GM18909 (cell line): ENCODE results near the gene NFKBIA.
"Not testable (repeated sequence)": the region's sequence is repeated elsewhere in the genome, so short reads cannot be mapped to it uniquely, and the experiment has no call there.

Experiments used
- ATAC-seq: cut with Tn5 transposase; IDR thresholded peaks from one replicate; pipeline ENCODE4 v1.9.1; 2021; ENCODE audit warnings: mild to moderate bottlenecking; ENCODE audit not compliant: unreplicated experiment, poor library complexity

Gene NFKBIA

DNA sequence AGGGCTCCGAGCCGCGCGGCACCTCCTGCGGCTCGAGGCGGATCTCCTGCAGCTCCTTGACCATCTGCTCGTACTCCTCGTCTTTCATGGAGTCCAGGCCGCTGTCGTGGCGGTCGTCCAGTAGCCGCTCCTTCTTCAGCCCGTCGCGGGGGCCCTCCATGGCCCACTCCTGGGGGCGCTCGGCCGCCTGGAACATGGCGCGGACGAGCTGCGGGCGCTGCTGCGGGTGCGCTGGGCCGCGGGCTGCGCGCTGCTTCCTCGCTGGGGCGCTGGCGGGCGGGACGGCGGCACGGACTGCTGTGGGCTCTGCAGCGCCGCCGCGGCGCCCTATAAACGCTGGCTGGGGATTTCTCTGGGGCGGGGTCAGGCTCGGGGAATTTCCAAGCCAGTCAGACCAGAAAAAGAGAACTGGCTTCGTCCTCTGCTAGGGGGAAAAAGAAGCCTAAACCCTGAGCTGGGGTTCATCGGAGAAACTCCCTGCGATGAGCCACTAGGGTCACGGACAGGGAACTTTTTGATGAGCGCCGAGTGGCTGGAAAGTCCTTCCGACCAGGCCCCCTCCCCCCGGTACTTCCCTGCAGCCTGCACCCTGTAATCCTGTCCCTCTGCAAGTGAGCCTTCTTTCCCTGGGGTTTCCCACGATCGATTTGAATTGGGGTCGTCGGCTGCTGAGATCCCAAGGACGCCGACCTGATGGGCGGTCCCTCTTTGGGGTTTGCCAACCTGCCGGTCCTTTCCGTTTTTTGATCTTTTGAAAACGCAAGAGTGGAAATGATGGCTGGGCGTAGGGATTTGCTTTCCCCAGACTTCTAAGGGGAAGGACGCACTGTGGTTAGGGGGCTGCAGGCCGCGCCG is at the start of gene NFKBIA:
TSS of gene NFKBIA (minus strand) at position 301 of the 855 bp plus-strand sequence. CDS start at position 196, 105 bp downstream.
- ATAC-seq = peak; percentile 67

DNA sequence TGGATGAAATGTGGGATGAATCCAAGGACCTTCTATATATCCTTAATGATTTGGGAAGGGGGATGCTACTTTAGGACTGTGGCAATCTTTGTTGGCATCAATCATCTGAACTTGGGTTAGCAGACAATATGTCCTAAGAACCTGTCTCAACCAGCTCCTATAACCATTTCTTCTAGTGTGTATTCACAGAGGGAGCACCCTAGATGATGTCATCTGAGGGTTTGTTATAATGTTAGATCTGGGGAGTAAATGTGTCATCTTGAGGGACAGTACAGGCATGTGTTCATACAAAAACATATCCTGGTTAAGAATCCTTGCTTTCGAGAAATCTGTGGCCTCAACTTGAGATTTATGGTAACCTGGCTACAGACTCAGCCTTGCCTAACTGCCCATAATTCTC is 41.9 kb upstream of the NFKBIA start:
- ATAC-seq = no peak

GRCh38 chr14:35444104-35444503 is 39.6 kb upstream of the NFKBIA start:
- no peak for ATAC-seq

DNA sequence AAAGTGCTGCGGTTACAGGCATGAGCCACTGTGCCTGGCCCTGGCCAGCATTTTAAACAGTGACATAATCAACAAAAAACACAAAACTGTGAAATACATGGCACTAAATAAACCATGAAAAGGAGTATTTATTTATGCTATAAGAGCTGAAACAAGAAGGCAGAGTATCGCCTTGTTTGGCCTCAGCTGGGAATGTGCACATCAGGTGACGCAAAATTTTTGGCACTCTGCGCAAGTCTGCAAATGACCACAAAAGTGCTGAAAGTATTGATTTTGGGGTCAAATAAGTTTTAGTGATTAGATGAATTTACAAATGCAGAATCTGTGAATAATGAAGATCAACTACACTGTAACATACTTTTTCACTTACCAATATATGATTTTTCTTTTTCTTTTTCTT is 36.6 kb upstream of the NFKBIA start:
- ATAC-seq = no peak

- ATAC-seq = peak; percentile 65
Measured at GRCh38 chr14:35438910-35439713, 34.6 kb upstream of the NFKBIA start.

DNA sequence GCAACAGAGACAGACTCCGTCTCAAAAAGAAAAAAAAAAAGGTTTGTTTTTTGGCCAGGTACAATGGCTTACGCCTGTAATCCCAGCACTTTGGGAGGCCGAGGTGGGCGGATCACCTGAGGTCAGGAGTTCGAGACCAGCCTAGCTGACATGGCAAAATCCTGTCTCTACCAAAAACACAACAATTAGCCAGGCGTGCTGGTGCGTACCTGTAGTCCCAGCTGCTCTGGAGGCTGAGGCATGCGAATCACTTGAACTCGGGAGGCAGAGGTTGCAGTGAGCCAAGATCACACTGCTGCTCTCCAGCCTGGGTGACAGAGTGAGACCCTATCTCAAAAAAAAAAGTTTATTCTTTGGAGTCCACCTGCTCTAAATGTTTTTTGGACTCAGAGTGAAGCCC is 33.9 kb upstream of the NFKBIA start:
- not testable (repeated sequence) for ATAC-seq

- no peak for ATAC-seq
Measured at GRCh38 chr14:35435177-35435576, 30.6 kb upstream of the NFKBIA start.

- ATAC-seq = no peak
Measured at GRCh38 chr14:35433826-35434225, 29.3 kb upstream of the NFKBIA start.

DNA sequence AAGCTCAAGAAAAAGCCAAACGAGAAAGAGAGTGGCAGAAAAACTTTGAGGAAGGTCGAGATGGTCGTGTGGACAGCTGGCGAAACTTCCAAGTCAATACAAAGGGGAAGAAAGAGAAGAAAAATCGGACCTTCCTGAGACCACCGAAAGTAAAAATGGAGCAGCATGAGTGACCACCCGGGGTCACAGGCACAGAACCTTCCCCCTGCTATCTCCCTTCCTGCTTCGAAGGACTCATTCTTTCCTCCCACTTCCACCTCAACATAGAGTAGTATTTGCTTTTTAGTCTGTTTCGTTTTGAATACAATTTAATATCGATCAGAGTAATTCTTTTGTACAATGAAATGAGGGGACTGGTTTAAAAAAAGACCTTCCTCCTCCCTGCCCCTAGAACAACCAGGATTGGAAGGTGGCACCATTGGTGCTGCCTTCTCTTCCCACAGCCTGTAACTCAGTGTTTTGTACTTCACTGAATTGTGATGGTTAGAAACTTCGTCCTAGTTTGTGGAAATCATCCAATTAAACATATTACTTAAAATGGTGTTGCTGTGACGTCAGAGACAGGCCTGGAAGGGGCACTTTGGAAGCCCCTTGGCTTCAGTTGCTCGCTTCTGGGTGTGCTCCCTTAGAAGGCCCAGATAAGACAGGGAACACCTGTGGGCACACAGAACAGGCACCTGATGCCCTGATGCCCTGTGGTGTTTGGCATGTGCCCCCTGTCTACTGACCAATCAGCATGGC is 26.1 kb upstream of the NFKBIA start:
- ATAC-seq = no peak

DNA sequence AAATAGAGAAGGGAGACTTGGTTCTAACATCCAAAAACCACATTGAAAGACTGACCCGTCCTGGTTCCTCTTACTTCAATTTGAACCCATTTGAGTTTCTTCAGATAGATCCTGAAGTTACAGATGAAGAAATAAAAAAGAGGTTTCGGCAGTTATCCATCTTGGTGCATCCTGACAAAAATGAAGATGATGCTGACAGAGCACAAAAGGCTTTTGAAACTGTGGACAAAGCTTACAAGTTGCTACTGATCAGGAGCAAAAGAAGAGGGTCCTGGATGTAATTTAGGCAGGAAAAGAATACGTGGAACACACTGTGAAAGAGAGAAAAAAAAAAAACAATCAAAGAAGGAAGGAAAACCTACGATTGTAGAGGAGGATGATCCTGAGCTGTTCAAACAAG is 25.4 kb upstream of the NFKBIA start:
- ATAC-seq = no peak

- no peak for ATAC-seq
Measured at GRCh38 chr14:35425850-35426249, 21.3 kb upstream of the NFKBIA start.

- ATAC-seq = no peak
Measured at GRCh38 chr14:35423621-35424020, 19.1 kb upstream of the NFKBIA start.

- ATAC-seq = no peak
Measured at GRCh38 chr14:35420036-35420811, 15.7 kb upstream of the NFKBIA start.

DNA sequence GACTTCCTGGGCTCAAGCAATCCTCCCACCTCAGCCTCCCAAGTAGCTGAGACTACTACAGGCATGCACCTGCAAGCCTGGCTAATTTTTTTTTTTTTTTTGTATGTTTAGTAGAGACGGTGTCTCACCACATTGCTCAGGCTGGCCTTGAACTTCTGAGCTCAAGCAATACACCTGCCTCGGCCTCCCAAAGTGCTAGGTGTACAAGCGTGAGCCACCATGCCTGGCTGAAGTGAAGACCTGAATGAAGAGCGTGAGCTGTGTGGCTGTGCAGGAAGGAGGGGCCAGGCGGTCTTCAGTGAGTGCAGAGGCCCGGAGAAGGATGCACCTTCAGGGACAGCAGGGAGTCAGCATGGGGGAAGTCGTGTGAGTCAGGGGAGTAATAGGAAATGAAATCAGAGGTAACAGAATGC is 14.9 kb upstream of the NFKBIA start:
- no peak for ATAC-seq

- no peak for ATAC-seq
Measured at GRCh38 chr14:35418093-35418492, 13.5 kb upstream of the NFKBIA start.

DNA sequence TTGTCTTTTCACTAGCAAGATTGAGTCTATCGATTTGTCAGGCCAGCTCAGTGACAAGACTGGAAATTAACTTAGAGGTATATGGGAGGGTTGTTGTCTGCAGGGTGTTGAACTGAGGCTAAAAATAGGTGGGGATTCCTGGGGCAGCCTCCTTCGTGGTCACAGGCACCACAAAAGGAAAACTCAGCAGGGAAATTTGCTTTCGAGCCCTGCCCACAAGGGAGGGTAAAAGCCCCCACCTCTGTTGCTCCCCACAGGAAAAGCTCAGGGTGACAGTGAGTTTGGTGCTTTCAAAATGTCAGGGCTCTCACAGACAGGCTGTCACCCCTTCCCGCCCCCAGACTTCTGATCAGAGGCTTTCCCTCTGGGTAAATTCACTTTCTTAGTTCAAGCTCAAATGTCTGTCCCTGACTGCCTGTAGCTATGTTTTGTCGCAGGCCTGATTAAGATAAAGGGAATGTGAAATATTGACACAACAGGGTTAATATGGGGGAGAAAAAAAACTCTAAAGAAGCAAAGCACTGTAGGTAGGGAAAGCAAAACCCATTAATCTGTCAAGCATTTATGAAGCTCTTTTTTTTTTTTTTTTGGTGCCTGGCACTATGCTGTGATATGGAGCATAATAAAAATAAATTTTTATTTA is 11.7 kb upstream of the NFKBIA start:
- peak; percentile 55 for ATAC-seq

GRCh38 chr14:35414365-35414764 is 9.8 kb upstream of the NFKBIA start:
- ATAC-seq = no peak

DNA sequence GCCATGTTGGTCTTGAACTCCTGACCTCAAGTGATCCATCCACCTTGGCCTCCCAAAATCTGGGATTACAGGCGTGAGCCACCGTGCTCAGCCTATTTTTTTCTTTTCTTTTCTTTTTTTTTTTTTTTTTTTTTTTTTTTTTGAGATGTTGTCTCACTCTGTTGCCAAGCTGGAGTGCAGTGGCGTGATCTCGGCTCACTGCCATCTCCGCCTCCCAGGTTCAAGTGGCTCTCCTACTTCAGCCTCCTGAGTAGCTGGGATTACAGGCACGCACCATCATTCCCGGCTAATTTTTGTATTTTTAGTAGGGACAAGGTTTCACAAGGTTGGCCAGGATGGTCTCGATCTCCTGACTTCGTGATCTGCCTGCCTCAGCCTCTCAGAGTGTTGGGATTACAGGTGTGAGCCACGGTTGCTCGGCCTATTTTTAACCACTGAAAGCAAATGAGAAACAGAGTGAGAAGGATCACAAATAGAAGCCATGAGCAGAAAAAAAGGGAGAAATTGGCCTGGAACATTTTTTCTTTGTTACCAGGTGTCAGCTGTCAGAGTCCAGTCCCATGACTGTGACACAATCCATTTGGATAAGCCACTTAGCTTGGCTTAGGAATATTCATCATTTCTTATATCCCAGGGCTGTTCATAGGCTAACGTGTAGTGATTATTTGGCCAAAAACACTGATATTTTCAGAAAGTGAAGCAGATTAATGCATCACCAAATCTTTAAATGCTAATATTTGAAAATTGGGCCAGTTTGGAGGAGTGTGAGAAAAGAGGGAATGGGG is 7.9 kb upstream of the NFKBIA start:
- no peak for ATAC-seq

DNA sequence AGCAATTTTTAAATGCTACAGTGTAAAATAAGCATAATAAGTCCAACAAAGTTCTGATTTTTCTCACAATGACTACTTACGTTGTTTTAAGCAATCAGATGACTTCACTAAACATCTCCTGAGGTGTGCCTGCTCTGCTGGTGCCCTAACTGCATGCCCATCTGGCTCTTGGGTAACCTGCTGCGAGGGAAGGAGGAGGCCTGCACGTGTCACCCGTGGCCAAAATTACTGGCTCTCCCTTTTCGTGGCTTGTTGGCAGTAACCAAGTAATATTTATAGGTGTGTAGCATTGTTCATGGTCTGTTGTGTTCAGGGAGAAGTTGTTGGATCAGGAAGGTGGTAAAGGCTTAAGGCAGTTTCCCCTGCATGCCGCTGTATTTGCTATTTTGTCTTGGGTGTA is 6.3 kb upstream of the NFKBIA start:
- ATAC-seq = no peak
